ENCODE measurements around the gene WDR19.
"Not testable (repeated sequence)": the region's sequence is repeated elsewhere in the genome, so short reads cannot be mapped to it uniquely, and the experiment has no call there.

The WDR19 gene

DNA sequence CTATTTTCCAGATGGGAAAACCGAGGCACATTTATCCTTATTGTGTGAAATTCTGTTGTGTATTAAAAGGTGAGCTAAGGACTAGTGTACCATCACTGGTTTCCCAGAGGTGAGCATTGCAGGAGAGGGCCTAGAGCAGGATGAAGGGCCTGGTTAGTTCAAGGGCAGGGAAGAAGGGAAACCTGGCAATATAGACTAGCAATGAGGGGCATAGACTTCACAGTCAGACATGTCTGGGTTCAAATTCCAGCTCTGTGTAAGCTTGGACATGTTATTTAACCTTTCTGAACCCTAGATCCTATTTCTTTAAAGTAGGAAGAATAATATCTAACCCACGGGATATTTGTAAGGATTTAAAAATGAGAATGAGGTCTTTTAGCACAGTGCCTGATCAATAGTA lies 50.8 kb downstream of the WDR19 start:
- DNase-seq (ENCODE audit: low spot score), result no peak

DNA sequence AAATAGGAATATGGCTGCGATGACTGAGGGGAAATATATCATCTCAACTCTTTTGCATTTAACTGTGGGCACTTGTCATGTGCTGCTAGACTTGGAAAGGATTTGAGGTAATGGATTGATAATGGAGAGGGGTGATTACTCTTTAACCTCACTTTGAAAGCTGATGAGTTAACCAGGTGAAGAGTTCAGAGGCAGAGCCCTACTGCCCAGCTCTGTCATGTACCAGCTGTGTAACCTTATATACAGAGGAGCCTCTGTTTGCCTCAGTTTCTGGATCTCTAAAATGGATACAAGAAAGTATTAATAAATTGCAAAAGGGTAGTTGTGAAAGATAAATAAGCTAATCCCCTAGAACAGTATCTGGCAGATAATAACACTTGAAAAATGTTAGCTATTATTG lies 51.5 kb downstream of the WDR19 start:
- no peak for DNase-seq (ENCODE audit: low spot score)

- no peak for DNase-seq (ENCODE audit: low spot score)
These were observed 52.7 kb downstream of the WDR19 start for GRCh38 chr4:39235021-39235420.

- DNase-seq (ENCODE audit: low spot score), result no peak
These were observed 53.4 kb downstream of the WDR19 start for GRCh38 chr4:39235696-39236095.

- DNase-seq (ENCODE audit: low spot score), result no peak
These were observed 54.9 kb downstream of the WDR19 start for GRCh38 chr4:39237179-39237578.

- DNase-seq (ENCODE audit: low spot score), result no peak
These were observed 61.1 kb downstream of the WDR19 start for GRCh38 chr4:39243462-39243861.

DNA sequence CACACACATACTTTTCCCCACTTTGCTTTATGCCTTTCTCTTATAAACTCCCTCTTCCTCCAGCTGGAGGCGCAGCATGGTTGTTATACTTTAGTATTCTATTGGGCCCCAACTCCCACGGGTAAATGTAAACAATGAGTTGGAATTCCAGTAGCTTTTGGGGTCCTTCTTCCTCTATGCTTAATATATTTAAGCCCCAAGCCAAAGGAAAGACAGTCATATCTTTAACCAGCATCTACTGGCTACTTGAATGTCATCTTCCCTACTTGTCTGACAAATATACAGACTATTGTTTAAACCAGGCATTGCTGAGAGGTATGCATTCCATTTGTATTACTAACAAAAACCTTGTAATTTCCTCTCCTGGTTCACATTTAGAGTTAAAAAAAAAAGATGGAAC lies 72.9 kb downstream of the WDR19 start:
- DNase-seq (ENCODE audit: low spot score), result no peak

GRCh38 chr4:39255871-39256270 lies 73.5 kb downstream of the WDR19 start:
- DNase-seq (ENCODE audit: low spot score), result no peak

GRCh38 chr4:39256436-39256835 lies 74.1 kb downstream of the WDR19 start:
- DNase-seq (ENCODE audit: low spot score), result no peak

- DNase-seq (ENCODE audit: low spot score), result no peak
These were observed 77.4 kb downstream of the WDR19 start for GRCh38 chr4:39259571-39260330.

DNA sequence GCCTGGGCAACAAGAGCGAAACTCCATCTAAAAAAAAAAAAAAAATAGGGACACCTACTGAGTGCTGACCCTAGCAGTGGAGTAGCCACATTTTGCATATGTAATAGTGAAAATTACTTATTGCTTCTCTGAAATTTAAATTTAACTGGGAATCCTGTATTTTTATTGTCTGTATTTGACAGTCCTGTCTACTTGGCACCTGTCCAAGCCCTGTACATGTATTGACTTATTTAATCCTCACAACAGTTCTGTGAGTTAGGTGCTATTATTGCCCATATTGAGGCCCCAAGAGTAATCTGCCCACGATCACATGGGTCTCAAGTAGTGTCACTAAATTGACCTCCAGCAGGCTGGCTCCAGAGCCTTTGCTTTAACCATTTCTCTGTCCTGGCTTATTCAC lies 81.6 kb downstream of the WDR19 start:
- DNase-seq (ENCODE audit: low spot score), result no peak

- DNase-seq (ENCODE audit: low spot score), result no peak
These were observed 92.2 kb downstream of the WDR19 start for GRCh38 chr4:39274503-39274902.

DNA sequence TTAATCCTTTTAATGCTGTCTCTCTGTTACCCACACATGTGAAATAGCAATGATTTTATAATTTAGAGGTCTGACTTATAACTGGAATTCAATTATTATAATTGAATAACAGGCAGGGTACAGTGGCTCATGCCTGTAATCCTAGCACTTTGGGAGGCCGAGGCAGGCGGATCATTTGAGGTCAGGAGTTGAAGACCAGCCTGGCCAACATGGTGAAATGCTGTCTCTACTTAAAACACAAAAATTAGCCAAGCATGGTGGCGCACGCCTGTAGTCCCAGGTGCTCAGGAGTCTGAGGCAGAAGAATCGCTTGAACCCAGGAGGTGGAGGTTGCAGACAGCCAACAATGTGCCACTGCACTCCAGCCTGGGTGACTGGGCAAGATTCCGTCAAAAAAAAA lies 95.3 kb downstream of the WDR19 start:
- DNase-seq (ENCODE audit: low spot score), result not testable (repeated sequence)

GRCh38 chr4:39278476-39278875 lies 96.1 kb downstream of the WDR19 start:
- no peak for DNase-seq (ENCODE audit: low spot score)

- DNase-seq (ENCODE audit: low spot score), result no peak
These were observed 97.1 kb downstream of the WDR19 start for GRCh38 chr4:39279416-39279815.

DNA sequence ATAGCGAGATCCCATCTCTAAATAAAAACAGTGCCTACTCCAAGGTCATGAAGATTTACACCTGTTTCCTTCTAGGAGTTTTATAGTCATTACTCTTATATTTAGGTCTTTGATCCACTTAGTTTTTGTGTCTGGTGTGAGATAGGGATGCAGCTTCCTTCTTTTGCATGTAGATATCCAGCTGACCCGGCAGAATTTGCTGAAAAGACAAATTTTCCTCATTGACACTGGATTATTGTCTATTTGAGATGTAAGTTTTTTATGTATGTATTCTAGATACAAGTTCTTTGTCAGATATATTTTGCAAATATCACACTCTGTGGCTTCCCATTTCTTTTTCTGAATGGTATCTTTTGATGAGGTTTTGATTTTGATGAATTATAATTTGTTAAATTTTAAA lies 98.4 kb downstream of the WDR19 start:
- no peak for DNase-seq (ENCODE audit: low spot score)

DNA sequence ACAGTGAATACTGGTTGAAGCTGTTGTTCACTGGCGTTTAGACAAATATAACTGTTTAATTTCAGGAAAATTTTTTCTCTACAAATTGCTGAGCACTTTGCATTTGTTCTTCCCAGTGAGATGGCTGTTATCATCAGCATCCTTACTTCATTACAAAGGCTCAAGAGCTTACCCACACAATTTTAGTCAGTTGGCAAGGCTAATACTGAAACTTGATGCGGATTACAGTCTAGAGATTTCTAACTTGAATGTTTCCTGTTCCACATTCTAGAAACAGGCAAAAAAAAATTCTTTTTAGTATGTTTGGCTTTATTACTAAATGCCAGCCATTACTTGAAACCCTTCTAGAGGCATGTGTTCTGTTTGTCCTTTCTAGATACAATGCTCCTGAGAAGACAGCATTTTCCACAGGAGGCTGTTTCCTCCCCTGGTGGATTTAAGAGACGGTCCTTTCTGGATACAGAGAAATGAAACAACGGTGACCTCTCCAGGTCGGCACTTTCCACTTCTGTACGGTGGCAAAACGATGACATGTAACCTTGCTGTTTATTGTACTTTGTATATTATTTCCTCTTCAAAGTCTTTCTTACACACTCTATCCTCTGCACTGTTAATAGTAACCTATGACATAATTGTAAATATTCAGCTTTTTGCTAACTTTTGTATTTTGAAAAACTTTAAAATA lies 102.9 kb downstream of the WDR19 start:
- DNase-seq (ENCODE audit: low spot score), result no peak

DNA sequence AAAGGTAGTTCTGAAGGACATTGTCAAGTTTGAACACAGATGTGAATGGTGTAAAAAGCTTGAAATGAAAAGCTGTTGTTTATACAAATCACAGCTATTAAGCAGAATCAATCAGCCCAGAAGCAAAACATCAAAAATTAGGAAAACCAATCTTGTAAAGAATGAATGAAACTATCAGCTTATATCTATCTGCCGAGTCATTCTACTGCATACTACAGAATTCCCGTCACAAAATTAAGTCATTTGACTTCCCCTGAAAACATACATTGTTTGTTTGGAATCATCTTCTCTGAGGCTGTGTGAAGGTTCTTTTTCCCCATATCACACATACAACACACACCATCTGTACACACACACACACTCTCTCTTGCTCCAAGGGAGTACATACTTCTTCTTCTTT lies 103.5 kb downstream of the WDR19 start:
- DNase-seq (ENCODE audit: low spot score), result no peak

- no peak for DNase-seq (ENCODE audit: low spot score)
These were observed 103.9 kb downstream of the WDR19 start for GRCh38 chr4:39286263-39286662.

- DNase-seq (ENCODE audit: low spot score), result no peak
These were observed 104.9 kb downstream of the WDR19 start for GRCh38 chr4:39287223-39287622.

GRCh38 chr4:39291686-39292085 lies 109.4 kb downstream of the WDR19 start:
- DNase-seq (ENCODE audit: low spot score), result no peak

- not testable (repeated sequence) for DNase-seq (ENCODE audit: low spot score)
These were observed 110.1 kb downstream of the WDR19 start for GRCh38 chr4:39292433-39292832.

- DNase-seq (ENCODE audit: low spot score), result no peak
These were observed 113.5 kb downstream of the WDR19 start for GRCh38 chr4:39295784-39296183.

All from SK-N-DZ (cell line).